Stomach (tissue), 4 donors: ENCODE results near the gene LTBP3.

Source experiments
- POLR2A ChIP-seq, 4 donors: fragments of 450-650 bp; IDR thresholded peaks; one replicate each; pipeline ENCODE4 v1.6.1; 2016; ENCODE audit warnings: antibody characterized with exemption in 4 of 4, control low read depth in 2 of 4, mild to moderate bottlenecking in 1 of 4, moderate library complexity in 1 of 4
- POLR2AphosphoS5 ChIP-seq, 3 donors: sonication (generic); formaldehyde crosslinking; IDR thresholded peaks; one replicate each; pipeline ENCODE4 v1.6.1; 2016; ENCODE audit warnings: antibody characterized with exemption in 3 of 3

GRCh38 chr11:65556470-65557279, 1.5 kb downstream of the LTBP3 start:
- no peak for TF ChIP-seq POLR2A (IDR thresholded peaks at IDR 0.05)
- no peak for TF ChIP-seq POLR2AphosphoS5 (IDR thresholded peaks at IDR 0.05)
